ENCODE data around the gene TLL2. TPM values are rescaled to one million over a fixed set of nuclear protein-coding genes. Genes with fewer than 3 reads are reported as not detected.

Gene TLL2
- polyA plus RNA-seq, 2 of the 4 experiments (the other 2 are of a cell fraction) = 0.08 to 0.13 TPM

DNA sequence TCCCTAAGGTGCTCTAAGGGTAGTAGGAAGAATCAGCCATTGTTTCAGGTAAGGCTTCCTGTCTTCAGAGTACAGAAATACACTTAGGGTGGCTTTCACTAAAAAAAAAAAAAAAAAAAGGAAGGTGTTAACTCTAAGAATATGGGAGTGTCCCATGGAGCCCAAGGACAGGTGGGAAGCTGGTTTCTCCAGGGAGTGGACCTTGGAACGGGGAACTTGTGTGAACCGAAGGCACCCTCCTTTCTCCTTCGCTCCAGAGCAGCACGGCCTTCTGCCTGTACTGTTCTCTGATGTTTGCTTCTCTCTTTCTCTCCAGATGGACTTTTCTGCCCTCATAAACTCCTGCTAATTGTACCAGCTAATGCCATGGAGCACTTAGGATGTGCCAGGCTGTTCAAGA is 161.1 kb downstream of the TLL2 start:
- Histone ChIP-seq H3K9me3 (no peaks in the 10 kb centered on the region), H3K27ac (no peak overlapping the region), H3K4me2 (no peak overlapping the region), H3K4me1 (no peaks in the 10 kb centered on the region), H3K4me3 (no peak overlapping the region)
- FAIRE-seq (no peak), DNase-seq (ENCODE audit: low read depth in 1 of 2, low spot score in 1 of 2) (no peak), ATAC-seq (no peak)
- ChIA-PET CTCF (interaction anchor here (0.7 kb wide), 1 partner anchor 42 kb away, joined by 3 read pairs; no protein-coding TSS in a partner anchor), POLR2A (no interaction called here)
- TF ChIP-seq HES2 (IDR thresholded peaks at IDR 0.05) = no peak
- TF ChIP-seq POLR2A (IDR thresholded peaks at IDR 0.05; ENCODE audit: low read length) = no peak
- no peak for TF ChIP-seq EHF (CRISPR knock-in tag; IDR thresholded peaks at IDR 0.05)
- 25% methylated on average over 4 of the region's 4 CpGs for WGBS (ENCODE audit: missing lambda C conversion rate)

- no peak overlapping the region for H3K27ac ChIP-seq
- DNase-seq (ENCODE audit: low read depth in 1 of 2, low spot score in 1 of 2) = no peak
- ChIA-PET CTCF (interaction anchor here (1.1 kb wide), 1 partner anchor 17 kb away, joined by 3 read pairs; no protein-coding TSS in a partner anchor), POLR2A (no interaction called here)
- no peak overlapping the region for H3K4me2 ChIP-seq
- H3K9me3 ChIP-seq = peaks cover 3% of the 10 kb centered on the region; the same call in 1 of the 3 replicates
- no peak for FAIRE-seq
- TF ChIP-seq HOXB5 (CRISPR knock-in tag; IDR thresholded peaks at IDR 0.05) (no peak), GATA3 (IDR thresholded peaks at IDR 0.05; ENCODE audit: borderline replicate concordance) (no peak), CHD4 (IDR thresholded peaks at IDR 0.05; ENCODE audit: borderline replicate concordance) (no peak), EHMT2 (IDR thresholded peaks at IDR 0.05; ENCODE audit: low read depth) (no peak), EHF (CRISPR knock-in tag; IDR thresholded peaks at IDR 0.05) (no peak), RCOR1 (IDR thresholded peaks at IDR 0.05; ENCODE audit: low read depth, low read length) (no peak), HES2 (IDR thresholded peaks at IDR 0.05) (no peak), HOXB13 (CRISPR knock-in tag; IDR thresholded peaks at IDR 0.05; ENCODE audit: low read depth) (no peak), HEYL (CRISPR knock-in tag; IDR thresholded peaks at IDR 0.05) (no peak), FOSL2 (IDR thresholded peaks at IDR 0.05) (no peak), FOSL2 (CRISPR knock-in tag; IDR thresholded peaks at IDR 0.05) (no peak), NPAS2 (CRISPR knock-in tag; IDR thresholded peaks at IDR 0.05; ENCODE audit: borderline replicate concordance) (no peak), MYC (IDR thresholded peaks at IDR 0.05; ENCODE audit: borderline replicate concordance, low read length) (no peak)
- ATAC-seq = no peak
- H3K4me3 ChIP-seq = no peak overlapping the region
- no peaks in the 10 kb centered on the region for H3K4me1 ChIP-seq
Measured at GRCh38 chr10:96352027-96352426, 161.7 kb downstream of the TLL2 start.

GRCh38 chr10:96346295-96346694 is 167.4 kb downstream of the TLL2 start:
- no peak for ATAC-seq
- ChIA-PET CTCF (interaction anchor here (1.0 kb wide), 1 partner anchor 12 kb away, joined by 4 read pairs; no protein-coding TSS in a partner anchor), POLR2A (no interaction called here)
- 3% methylated on average over 1 of the region's 1 CpG for WGBS (ENCODE audit: missing lambda C conversion rate)
- Histone ChIP-seq H3K4me2 (no peak overlapping the region), H3K27ac (no peak overlapping the region), H3K4me1 (no peaks in the 10 kb centered on the region), H3K9me3 (peaks cover 20% of the 10 kb centered on the region; the same call in 2 of the 3 replicates), H3K4me3 (no peak overlapping the region)
- DNase-seq (ENCODE audit: low read depth in 1 of 2, low spot score in 1 of 2) = no peak
- FAIRE-seq = no peak
- no peak for TF ChIP-seq MAZ (IDR thresholded peaks at IDR 0.05; ENCODE audit: borderline replicate concordance, low read depth, low read length)
- no peak for TF ChIP-seq ZC3H11A (IDR thresholded peaks at IDR 0.05)
- TF ChIP-seq NFE2L2 (conservative IDR thresholded peaks at IDR 0.05; ENCODE audit: low read length) = no peak
- TF ChIP-seq POLR2A (IDR thresholded peaks at IDR 0.05; ENCODE audit: low read length) = no peak
- TF ChIP-seq HOXB5 (CRISPR knock-in tag; IDR thresholded peaks at IDR 0.05) = no peak
- TF ChIP-seq CHD4 (IDR thresholded peaks at IDR 0.05; ENCODE audit: borderline replicate concordance) = no peak
- TF ChIP-seq, protein P1, sequence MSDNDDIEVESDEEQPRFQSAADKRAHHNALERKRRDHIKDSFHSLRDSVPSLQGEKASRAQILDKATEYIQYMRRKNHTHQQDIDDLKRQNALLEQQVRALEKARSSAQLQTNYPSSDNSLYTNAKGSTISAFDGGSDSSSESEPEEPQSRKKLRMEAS (IDR thresholded peaks at IDR 0.05) = no peak
- no peak for TF ChIP-seq MAFK (IDR thresholded peaks at IDR 0.05; ENCODE audit: partially characterized antibody)
- no peak for TF ChIP-seq ZNF302 (CRISPR knock-in tag; IDR thresholded peaks at IDR 0.05)
- no peak for TF ChIP-seq MYC (IDR thresholded peaks at IDR 0.05; ENCODE audit: borderline replicate concordance, low read length)

- TF ChIP-seq ZNF302 (CRISPR knock-in tag; IDR thresholded peaks at IDR 0.05) = no peak
- no peak for TF ChIP-seq ESRRA (IDR thresholded peaks at IDR 0.05; ENCODE audit: borderline replicate concordance, low read length)
- TF ChIP-seq TP53 (CRISPR knock-in tag; IDR thresholded peaks at IDR 0.05) = no peak
- no peak for TF ChIP-seq HES2 (IDR thresholded peaks at IDR 0.05)
- TF ChIP-seq RAD21 (conservative IDR thresholded peaks at IDR 0.05 in 1 of 2, IDR thresholded peaks at IDR 0.05 in 1 of 2) = no peak
- no peak for TF ChIP-seq CEBPB (IDR thresholded peaks at IDR 0.05)
- no peak for FAIRE-seq
- Histone ChIP-seq H3K27ac (no peak overlapping the region), H3K4me2 (no peak overlapping the region), H3K4me3 (no peak overlapping the region), H3K4me1 (no peaks in the 10 kb centered on the region), H3K9me3 (peaks cover 20% of the 10 kb centered on the region; the same call in 2 of the 3 replicates)
- WGBS (ENCODE audit: missing lambda C conversion rate) = 0% methylated on average over 2 of the region's 2 CpGs
- ChIA-PET POLR2A (no interaction called here), CTCF (interaction anchor here (0.9 to 1.0 kb wide), 2 partner anchors 11 to 116 kb away, joined by 3 to 4 read pairs; no protein-coding TSS in a partner anchor)
- no peak for ATAC-seq
- DNase-seq (ENCODE audit: low read depth in 1 of 2, low spot score in 1 of 2) = no peak
Measured at GRCh38 chr10:96345222-96345621, 168.5 kb downstream of the TLL2 start.
